ENCODE measurements around the gene MOCS3. TPM values are rescaled to one million over a fixed set of nuclear protein-coding genes. Genes with fewer than 3 reads are reported as not detected.

Gene MOCS3
- total RNA-seq, 6 donors from 2014 or later = 1.6 to 5.3 (median 4.4) TPM

DNA sequence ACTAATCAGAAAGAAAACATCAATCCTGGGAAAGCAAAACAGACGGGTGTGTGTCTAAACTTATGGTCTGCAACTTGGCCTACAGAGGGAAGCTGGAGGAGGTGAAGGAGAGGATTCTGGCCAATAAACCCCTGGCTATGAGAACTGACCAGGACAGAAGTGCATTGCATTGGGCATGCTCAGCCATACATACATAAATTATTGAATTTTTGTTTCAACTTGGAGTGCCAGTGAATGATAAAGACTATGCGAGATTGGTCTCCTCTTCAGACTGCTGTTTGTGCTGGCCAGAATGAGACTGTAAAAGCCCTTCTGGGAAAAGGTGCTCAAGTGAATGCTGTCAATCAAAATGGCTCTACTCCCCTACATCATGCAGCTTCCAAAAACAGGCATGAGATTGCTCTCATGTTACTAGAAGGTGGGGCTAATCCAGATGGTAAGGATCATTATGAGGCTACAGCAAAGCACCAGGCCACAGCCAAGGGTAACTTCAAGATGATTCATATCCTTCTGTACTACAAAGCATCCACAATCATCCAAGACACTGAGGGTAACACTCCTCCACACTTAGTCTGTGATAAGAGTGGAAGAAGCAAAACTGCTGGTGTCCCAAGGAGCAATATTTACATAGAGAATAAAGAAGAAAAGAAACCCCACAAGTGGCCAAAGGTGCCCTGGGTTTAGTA lies 44.8 kb upstream of the MOCS3 start:
- TF ChIP-seq POLR2A (IDR thresholded peaks at IDR 0.05) (no peak), EP300 (IDR thresholded peaks at IDR 0.05) (no peak), POLR2AphosphoS5 (IDR thresholded peaks at IDR 0.05) (no peak)
- TF ChIP-seq, protein P1, sequence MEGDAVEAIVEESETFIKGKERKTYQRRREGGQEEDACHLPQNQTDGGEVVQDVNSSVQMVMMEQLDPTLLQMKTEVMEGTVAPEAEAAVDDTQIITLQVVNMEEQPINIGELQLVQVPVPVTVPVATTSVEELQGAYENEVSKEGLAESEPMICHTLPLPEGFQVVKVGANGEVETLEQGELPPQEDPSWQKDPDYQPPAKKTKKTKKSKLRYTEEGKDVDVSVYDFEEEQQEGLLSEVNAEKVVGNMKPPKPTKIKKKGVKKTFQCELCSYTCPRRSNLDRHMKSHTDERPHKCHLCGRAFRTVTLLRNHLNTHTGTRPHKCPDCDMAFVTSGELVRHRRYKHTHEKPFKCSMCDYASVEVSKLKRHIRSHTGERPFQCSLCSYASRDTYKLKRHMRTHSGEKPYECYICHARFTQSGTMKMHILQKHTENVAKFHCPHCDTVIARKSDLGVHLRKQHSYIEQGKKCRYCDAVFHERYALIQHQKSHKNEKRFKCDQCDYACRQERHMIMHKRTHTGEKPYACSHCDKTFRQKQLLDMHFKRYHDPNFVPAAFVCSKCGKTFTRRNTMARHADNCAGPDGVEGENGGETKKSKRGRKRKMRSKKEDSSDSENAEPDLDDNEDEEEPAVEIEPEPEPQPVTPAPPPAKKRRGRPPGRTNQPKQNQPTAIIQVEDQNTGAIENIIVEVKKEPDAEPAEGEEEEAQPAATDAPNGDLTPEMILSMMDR (IDR thresholded peaks at IDR 0.05) = no peak
- Histone ChIP-seq H3K4me1 (peaks cover 38 to 55% (median 50%) of the 10 kb centered on the region in 4 donors), H3K27ac (no peak overlapping the region), H3K36me3 (no peaks in the 10 kb centered on the region), H3K9me3 (no peaks in the 10 kb centered on the region), H3K4me3 (no peak overlapping the region), H3K27me3 (no peaks in the 10 kb centered on the region)
- 66 to 71% methylated on average over 2 of the region's 2 CpGs for WGBS, 2 donors
- DNase-seq = no peak
- ATAC-seq (ENCODE audit: low FRiP score in 2 of 2) = peak in 1 of 2 donors; percentile 66

DNA sequence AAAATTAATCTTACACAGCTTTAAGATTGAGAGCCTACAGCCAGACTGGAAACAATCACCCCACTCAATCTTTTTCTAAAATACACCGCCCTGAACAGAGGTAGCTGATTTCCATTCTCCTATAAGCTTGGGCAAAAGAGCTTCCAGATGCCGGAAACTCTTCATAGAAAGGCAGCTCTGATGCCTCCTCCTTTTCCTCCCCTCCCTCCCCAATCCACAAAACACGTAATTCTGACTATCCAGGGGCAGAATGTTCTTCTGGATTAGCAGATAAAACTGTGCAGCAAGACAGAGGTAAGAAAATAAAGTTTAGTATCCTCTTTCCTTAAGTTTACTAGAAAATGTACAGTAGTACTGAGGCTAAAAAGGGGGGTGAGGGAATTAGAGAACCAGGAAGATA lies 43.2 kb upstream of the MOCS3 start:
- ATAC-seq (ENCODE audit: low FRiP score in 2 of 2) (no peak), DNase-seq (no peak)
- peaks cover 47 to 69% (median 60%) of the 10 kb centered on the region in 4 donors for H3K4me1 ChIP-seq
- H3K9me3 ChIP-seq = no peaks in the 10 kb centered on the region
- TF ChIP-seq, protein P1 (IDR thresholded peaks at IDR 0.05) = no peak
- no peak for TF ChIP-seq POLR2A (IDR thresholded peaks at IDR 0.05)
- TF ChIP-seq EP300 (IDR thresholded peaks at IDR 0.05) = no peak
- TF ChIP-seq POLR2AphosphoS5 (IDR thresholded peaks at IDR 0.05) = no peak
- H3K27me3 ChIP-seq = no peaks in the 10 kb centered on the region
- H3K27ac ChIP-seq = peak overlapping the region in 1 of 4 donors; percentile 14
- no peak overlapping the region for H3K4me3 ChIP-seq
- H3K36me3 ChIP-seq = no peaks in the 10 kb centered on the region
- WGBS, 2 donors = 44 to 45% methylated on average over 3 of the region's 3 CpGs

DNA sequence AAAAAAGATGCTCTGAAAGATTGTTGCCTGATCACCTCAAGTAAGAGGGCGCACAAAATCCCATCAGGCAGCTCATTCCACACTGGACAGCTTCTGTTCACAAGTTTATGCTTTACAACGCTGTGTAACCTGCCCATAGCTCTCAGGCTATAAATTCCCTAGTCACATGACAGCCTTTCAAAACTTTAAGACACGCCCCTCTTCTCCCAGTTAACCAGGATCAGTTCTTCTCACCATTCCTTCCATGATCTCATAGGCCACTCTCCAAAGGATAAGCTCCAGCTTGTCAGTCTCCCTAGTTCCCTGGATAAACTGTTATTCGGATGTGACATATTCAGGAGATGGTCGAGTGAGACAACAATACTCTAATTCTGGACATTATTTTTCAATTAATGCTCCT lies 42.4 kb upstream of the MOCS3 start:
- Histone ChIP-seq H3K4me1 (peaks cover 52 to 77% (median 63%) of the 10 kb centered on the region in 4 donors), H3K4me3 (no peak overlapping the region), H3K27ac (peak overlapping the region in 1 of 4 donors; percentile 19), H3K27me3 (no peaks in the 10 kb centered on the region), H3K9me3 (no peaks in the 10 kb centered on the region), H3K36me3 (no peaks in the 10 kb centered on the region)
- no peak for DNase-seq
- ATAC-seq (ENCODE audit: low FRiP score in 2 of 2) = peak in 1 of 2 donors; percentile 40
- WGBS, 2 donors = 53 to 58% methylated on average over 5 of the region's 5 CpGs
- TF ChIP-seq POLR2A (IDR thresholded peaks at IDR 0.05) (no peak), POLR2AphosphoS5 (IDR thresholded peaks at IDR 0.05) (no peak), EP300 (IDR thresholded peaks at IDR 0.05) (no peak)
- TF ChIP-seq, protein P1 (IDR thresholded peaks at IDR 0.05) = no peak

DNA sequence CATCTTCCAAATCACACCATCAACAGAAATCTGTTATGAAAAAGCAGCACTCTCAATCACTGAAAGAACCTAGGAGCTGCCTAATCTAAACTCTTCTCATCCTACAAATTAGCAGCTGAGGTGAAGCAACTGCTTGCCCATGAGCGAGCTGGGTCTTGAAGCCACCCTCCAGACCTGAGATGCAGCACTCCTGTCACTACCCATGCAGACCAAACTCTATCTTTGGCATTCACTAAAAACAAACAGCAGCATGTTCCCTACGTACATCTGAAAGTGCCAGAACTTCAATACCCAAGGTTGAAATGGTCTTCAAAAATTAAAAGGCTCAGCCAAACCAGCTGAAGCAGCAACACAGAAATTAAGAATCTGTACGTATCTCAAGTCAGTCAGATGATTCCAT lies 41.7 kb upstream of the MOCS3 start:
- Histone ChIP-seq H3K36me3 (no peaks in the 10 kb centered on the region), H3K4me1 (peaks cover 57 to 81% (median 67%) of the 10 kb centered on the region in 4 donors), H3K27me3 (no peaks in the 10 kb centered on the region), H3K27ac (peak overlapping the region in 1 of 4 donors; percentile 19), H3K4me3 (no peak overlapping the region), H3K9me3 (no peaks in the 10 kb centered on the region)
- ATAC-seq (ENCODE audit: low FRiP score in 2 of 2) = no peak
- DNase-seq = no peak
- TF ChIP-seq POLR2AphosphoS5 (IDR thresholded peaks at IDR 0.05) = no peak
- no peak for TF ChIP-seq POLR2A (IDR thresholded peaks at IDR 0.05)
- TF ChIP-seq, protein P1 (IDR thresholded peaks at IDR 0.05) = no peak
- no peak for TF ChIP-seq EP300 (IDR thresholded peaks at IDR 0.05)
- 78 to 88% methylated on average over 3 of the region's 3 CpGs for WGBS, 2 donors

DNA sequence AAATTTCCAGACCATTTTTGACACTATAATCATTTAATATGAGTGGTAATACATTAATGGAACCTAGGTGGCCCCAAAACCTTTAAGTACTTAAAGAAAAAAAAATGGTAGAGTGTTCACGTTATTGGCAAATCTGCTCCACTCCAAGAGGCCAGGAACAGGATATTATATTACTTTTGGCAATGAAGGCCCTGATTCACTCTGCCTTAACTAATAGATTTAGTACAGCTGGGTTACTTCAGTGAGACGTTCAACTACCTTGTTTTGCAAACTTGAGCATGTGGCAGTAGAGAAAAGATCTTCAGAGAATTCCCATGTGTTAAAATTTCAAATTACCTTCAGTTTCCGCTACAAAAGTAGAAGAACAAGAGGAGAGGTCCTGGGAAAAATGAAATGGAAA lies 40.2 kb upstream of the MOCS3 start:
- Histone ChIP-seq H3K4me1 (peaks cover 66 to 94% (median 78%) of the 10 kb centered on the region in 4 donors), H3K9me3 (no peaks in the 10 kb centered on the region), H3K4me3 (no peak overlapping the region), H3K27ac (no peak overlapping the region), H3K36me3 (no peaks in the 10 kb centered on the region), H3K27me3 (no peaks in the 10 kb centered on the region)
- ATAC-seq (ENCODE audit: low FRiP score in 2 of 2) (no peak), DNase-seq (no peak)
- 58 to 72% methylated on average over 3 of the region's 3 CpGs for WGBS, 2 donors
- TF ChIP-seq, protein P1 (IDR thresholded peaks at IDR 0.05) = no peak
- TF ChIP-seq POLR2AphosphoS5 (IDR thresholded peaks at IDR 0.05) (no peak), EP300 (IDR thresholded peaks at IDR 0.05) (no peak), POLR2A (IDR thresholded peaks at IDR 0.05) (no peak)
